ENCODE results near the gene TENM3. TPM values are rescaled to one million over a fixed set of nuclear protein-coding genes. Genes with fewer than 3 reads are reported as not detected.

Gene TENM3
- total and polyA plus RNA-seq, 2 donors from 2014 or later, result 0.58 to 6.8 TPM

DNA sequence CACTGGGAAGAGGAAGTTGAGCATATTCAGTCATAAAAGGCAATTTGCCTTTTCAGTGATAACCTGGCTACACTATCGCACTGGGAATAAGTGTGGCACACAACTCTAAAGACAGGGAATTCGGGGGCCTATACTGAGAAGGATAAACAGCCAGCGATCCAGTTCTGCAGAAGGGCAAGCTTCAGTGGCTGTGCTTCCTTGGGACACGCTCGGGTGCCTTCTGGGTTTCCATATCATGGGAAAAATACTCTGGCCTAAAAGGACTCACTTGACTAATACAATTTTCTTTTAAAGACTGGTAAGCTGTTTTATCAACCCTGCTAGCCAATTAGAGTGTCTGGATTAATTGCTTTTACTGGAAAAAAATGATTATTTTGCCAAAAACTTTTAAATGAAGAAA, 58.5 kb downstream of the TENM3 start:
- no peak overlapping the region for H3K9ac ChIP-seq (ENCODE audit: low read length in 3 of 3)
- H3K9me3 ChIP-seq (ENCODE audit: control insufficient read depth in 2 of 3, insufficient read depth in 1 of 3, low read length in 3 of 3), result no peaks in the 10 kb centered on the region
- FAIRE-seq, result no peak
- H3K27ac ChIP-seq (ENCODE audit: low read depth in 2 of 2, low read length in 2 of 2), result no peak overlapping the region
- no peaks in the 10 kb centered on the region for H3K4me1 ChIP-seq (ENCODE audit: control insufficient read depth in 2 of 3, insufficient read depth in 2 of 3, low read depth in 1 of 3, low read length in 3 of 3)
- H3K36me3 ChIP-seq (ENCODE audit: control insufficient read depth in 2 of 3, insufficient read depth in 3 of 3, low read length in 3 of 3), result no peaks in the 10 kb centered on the region
- TF ChIP-seq, protein P1, sequence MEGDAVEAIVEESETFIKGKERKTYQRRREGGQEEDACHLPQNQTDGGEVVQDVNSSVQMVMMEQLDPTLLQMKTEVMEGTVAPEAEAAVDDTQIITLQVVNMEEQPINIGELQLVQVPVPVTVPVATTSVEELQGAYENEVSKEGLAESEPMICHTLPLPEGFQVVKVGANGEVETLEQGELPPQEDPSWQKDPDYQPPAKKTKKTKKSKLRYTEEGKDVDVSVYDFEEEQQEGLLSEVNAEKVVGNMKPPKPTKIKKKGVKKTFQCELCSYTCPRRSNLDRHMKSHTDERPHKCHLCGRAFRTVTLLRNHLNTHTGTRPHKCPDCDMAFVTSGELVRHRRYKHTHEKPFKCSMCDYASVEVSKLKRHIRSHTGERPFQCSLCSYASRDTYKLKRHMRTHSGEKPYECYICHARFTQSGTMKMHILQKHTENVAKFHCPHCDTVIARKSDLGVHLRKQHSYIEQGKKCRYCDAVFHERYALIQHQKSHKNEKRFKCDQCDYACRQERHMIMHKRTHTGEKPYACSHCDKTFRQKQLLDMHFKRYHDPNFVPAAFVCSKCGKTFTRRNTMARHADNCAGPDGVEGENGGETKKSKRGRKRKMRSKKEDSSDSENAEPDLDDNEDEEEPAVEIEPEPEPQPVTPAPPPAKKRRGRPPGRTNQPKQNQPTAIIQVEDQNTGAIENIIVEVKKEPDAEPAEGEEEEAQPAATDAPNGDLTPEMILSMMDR (IDR thresholded peaks at IDR 0.05; ENCODE audit: borderline replicate concordance, extremely low read depth, insufficient read depth), result no peak
- peak in 4 of 5 donors; percentile 46 to 79 (median 58) for DNase-seq
- no peaks in the 10 kb centered on the region for H3K27me3 ChIP-seq (ENCODE audit: control insufficient read depth, insufficient read depth, low read length)
- intact Hi-C loops (cut with DNase I), result no loop called here
- H3K4me3 ChIP-seq (ENCODE audit: low read length in 3 of 3), result no peak overlapping the region

DNA sequence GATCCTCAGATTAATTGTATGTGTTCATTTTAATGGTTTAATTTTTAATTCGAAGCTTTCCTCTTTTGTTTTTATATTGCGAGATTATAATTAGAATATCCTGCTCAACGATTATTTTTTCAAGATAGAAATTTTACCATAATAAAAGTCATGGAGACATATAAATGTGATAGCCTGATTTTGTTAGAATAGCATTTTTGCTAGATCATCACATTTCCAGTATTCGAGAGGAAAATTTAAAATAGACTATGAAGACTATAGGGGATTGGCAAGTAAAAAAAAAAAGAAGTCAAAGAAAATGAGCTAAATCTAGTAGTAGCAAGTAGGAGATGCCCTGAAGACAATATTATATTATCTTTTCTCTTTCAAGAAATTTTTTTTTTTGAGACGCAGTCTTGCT, 60.6 kb downstream of the TENM3 start:
- DNase-seq (no peak), FAIRE-seq (no peak)
- intact Hi-C loops (cut with DNase I), result no loop called here
- TF ChIP-seq, protein P1 (IDR thresholded peaks at IDR 0.05; ENCODE audit: borderline replicate concordance, extremely low read depth, insufficient read depth), result no peak
- H3K9ac ChIP-seq (ENCODE audit: low read length in 3 of 3), result no peak overlapping the region
- no peaks in the 10 kb centered on the region for H3K27me3 ChIP-seq (ENCODE audit: control insufficient read depth, insufficient read depth, low read length)
- H3K4me1 ChIP-seq (ENCODE audit: control insufficient read depth in 2 of 3, insufficient read depth in 2 of 3, low read depth in 1 of 3, low read length in 3 of 3), result no peaks in the 10 kb centered on the region
- H3K36me3 ChIP-seq (ENCODE audit: control insufficient read depth in 2 of 3, insufficient read depth in 3 of 3, low read length in 3 of 3), result no peaks in the 10 kb centered on the region
- H3K27ac ChIP-seq (ENCODE audit: low read depth in 2 of 2, low read length in 2 of 2), result no peak overlapping the region
- no peaks in the 10 kb centered on the region for H3K9me3 ChIP-seq (ENCODE audit: control insufficient read depth in 2 of 3, insufficient read depth in 1 of 3, low read length in 3 of 3)
- H3K4me3 ChIP-seq (ENCODE audit: low read length in 3 of 3), result no peak overlapping the region

DNA sequence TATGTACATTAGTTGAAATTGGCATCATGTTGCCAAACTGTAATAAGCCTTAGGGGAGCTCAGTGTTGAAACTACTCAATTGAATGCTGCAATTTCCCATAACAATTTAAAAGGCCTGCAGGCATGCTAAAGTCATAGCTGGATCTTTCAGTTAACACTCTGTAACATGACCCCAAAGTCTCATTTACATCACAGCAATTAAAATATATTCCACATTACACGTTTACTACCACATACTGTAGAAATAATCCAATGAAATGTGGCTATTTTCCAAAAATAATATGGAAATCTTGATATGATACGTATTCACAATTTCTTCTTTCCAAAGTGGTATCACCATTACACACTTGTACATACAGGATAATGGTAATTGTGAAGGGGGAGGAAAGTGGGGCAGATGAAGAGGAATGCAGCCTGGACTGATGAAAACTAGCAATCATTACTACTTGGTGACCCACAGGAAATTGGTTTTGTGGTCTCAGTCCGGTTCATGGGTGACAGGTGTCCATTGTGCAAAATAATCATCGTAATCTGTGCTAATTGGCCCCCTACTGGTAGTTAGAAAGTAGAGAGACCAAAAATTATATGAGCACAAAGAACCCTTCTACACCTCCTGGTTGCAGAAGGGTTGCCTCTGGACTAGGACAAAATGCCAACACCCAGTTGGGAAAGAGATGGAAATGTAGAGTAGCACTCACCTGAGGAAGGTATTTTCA, 63.7 kb downstream of the TENM3 start:
- no peak overlapping the region for H3K9ac ChIP-seq (ENCODE audit: low read length in 3 of 3)
- no peak for FAIRE-seq
- H3K4me3 ChIP-seq (ENCODE audit: low read length in 3 of 3), result no peak overlapping the region
- no peaks in the 10 kb centered on the region for H3K36me3 ChIP-seq (ENCODE audit: control insufficient read depth in 2 of 3, insufficient read depth in 3 of 3, low read length in 3 of 3)
- H3K4me1 ChIP-seq (ENCODE audit: control insufficient read depth in 2 of 3, insufficient read depth in 2 of 3, low read depth in 1 of 3, low read length in 3 of 3), result no peaks in the 10 kb centered on the region
- TF ChIP-seq, protein P1 (IDR thresholded peaks at IDR 0.05; ENCODE audit: borderline replicate concordance, extremely low read depth, insufficient read depth), result no peak
- no peaks in the 10 kb centered on the region for H3K9me3 ChIP-seq (ENCODE audit: control insufficient read depth in 2 of 3, insufficient read depth in 1 of 3, low read length in 3 of 3)
- intact Hi-C loops (cut with DNase I), result no loop called here
- H3K27ac ChIP-seq (ENCODE audit: low read depth in 2 of 2, low read length in 2 of 2), result no peak overlapping the region
- no peak for DNase-seq
- no peaks in the 10 kb centered on the region for H3K27me3 ChIP-seq (ENCODE audit: control insufficient read depth, insufficient read depth, low read length)

DNA sequence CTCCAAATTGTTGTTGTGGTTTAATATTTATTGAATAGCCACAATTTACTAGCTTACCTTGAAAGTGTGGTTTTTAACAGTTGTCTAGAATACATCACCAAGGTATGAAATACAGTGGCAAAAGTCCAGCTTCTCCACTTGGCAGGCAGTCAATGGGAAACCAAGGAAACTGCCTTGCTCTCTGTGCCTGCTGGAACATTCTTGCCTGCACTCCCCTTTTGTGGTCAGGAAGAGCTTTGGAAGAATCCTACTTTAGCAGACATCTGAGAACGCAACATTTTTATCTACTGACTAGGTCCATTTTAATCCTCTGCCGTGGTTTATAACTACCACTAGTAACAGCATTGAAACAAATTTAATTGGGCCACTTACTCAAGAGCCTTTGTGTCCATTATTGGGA, 64.5 kb downstream of the TENM3 start:
- Histone ChIP-seq H3K27me3 (ENCODE audit: control insufficient read depth, insufficient read depth, low read length) (no peaks in the 10 kb centered on the region), H3K4me1 (ENCODE audit: control insufficient read depth in 2 of 3, insufficient read depth in 2 of 3, low read depth in 1 of 3, low read length in 3 of 3) (no peaks in the 10 kb centered on the region), H3K4me3 (ENCODE audit: low read length in 3 of 3) (no peak overlapping the region), H3K9ac (ENCODE audit: low read length in 3 of 3) (no peak overlapping the region), H3K36me3 (ENCODE audit: control insufficient read depth in 2 of 3, insufficient read depth in 3 of 3, low read length in 3 of 3) (no peaks in the 10 kb centered on the region), H3K9me3 (ENCODE audit: control insufficient read depth in 2 of 3, insufficient read depth in 1 of 3, low read length in 3 of 3) (no peaks in the 10 kb centered on the region), H3K27ac (ENCODE audit: low read depth in 2 of 2, low read length in 2 of 2) (no peak overlapping the region)
- TF ChIP-seq, protein P1 (IDR thresholded peaks at IDR 0.05; ENCODE audit: borderline replicate concordance, extremely low read depth, insufficient read depth), result no peak
- no peak for DNase-seq
- intact Hi-C loops (cut with DNase I), result no loop called here
- no peak for FAIRE-seq
